H9 (cell line): ENCODE results near the gene CPSF6. TPM values are rescaled to one million over a fixed set of nuclear protein-coding genes. Genes with fewer than 3 reads are reported as not detected.

Source experiments
- DNase-seq: peaks from one replicate; pipeline ENCODE4 v3.0.0-alpha.2; 2017
- H2AFZ ChIP-seq: one replicate; pipeline ENCODE4 v1.6.1; 2013; ENCODE audit warnings: mild to moderate bottlenecking, low read length, control low read depth, moderate library complexity
- H2AK5ac ChIP-seq: 2 replicates; pipeline ENCODE4 v1.6.1; 2013; ENCODE audit warnings: low read length, control low read depth, mixed read lengths; ENCODE audit not compliant: insufficient read length
- H2BK120ac ChIP-seq: one replicate; pipeline ENCODE4 v1.6.1; 2013; ENCODE audit warnings: low read depth, mild to moderate bottlenecking, low read length, control low read depth, inconsistent platforms; ENCODE audit not compliant: poor library complexity, severe bottlenecking
- H2BK12ac ChIP-seq: 2 replicates; pipeline ENCODE4 v1.6.1; 2013; ENCODE audit warnings: low read length, control low read depth, mixed read lengths, low read depth; ENCODE audit not compliant: insufficient read length
- H2BK15ac ChIP-seq: 2 replicates; pipeline ENCODE4 v1.6.1; 2013; ENCODE audit warnings: low read depth, low read length, control low read depth
- H2BK20ac ChIP-seq: one replicate; pipeline ENCODE4 v1.6.1; 2013; ENCODE audit warnings: low read depth, mild to moderate bottlenecking, low read length, control low read depth, inconsistent platforms; ENCODE audit not compliant: poor library complexity, severe bottlenecking
- H2BK5ac ChIP-seq: 2 replicates; pipeline ENCODE4 v1.6.1; 2013; ENCODE audit warnings: low read length, control low read depth, mixed read lengths; ENCODE audit not compliant: insufficient read length
- H3K14ac ChIP-seq: 2 replicates; pipeline ENCODE4 v1.6.1; 2013; ENCODE audit warnings: low read length, control low read depth; ENCODE audit not compliant: insufficient read depth
- H3K18ac ChIP-seq: 2 replicates; pipeline ENCODE4 v1.6.1; 2013; ENCODE audit warnings: low read depth, mild to moderate bottlenecking, mixed read lengths, low read length, control low read depth; ENCODE audit not compliant: insufficient read length
- H3K23ac ChIP-seq: 2 replicates; pipeline ENCODE4 v1.6.1; 2013; ENCODE audit warnings: low read length, control low read depth, mixed read lengths, low read depth; ENCODE audit not compliant: insufficient read length
- H3K23me2 ChIP-seq: 2 replicates; pipeline ENCODE4 v1.6.1; 2013; ENCODE audit warnings: low read depth, mild to moderate bottlenecking, mixed read lengths, low read length, control low read depth; ENCODE audit not compliant: insufficient read length, poor library complexity, severe bottlenecking
- H3K27ac ChIP-seq: 2 replicates; pipeline ENCODE4 v1.5.1; 2013; ENCODE audit warnings: low read length, control low read depth, mixed read lengths, low read depth; ENCODE audit not compliant: insufficient read length
- H3K27me3 ChIP-seq: 2 replicates; pipeline ENCODE4 v1.6.1; 2013; ENCODE audit warnings: low read length, control low read depth, inconsistent platforms; ENCODE audit not compliant: insufficient read depth
- H3K4ac ChIP-seq: 2 replicates; pipeline ENCODE4 v1.6.1; 2013; ENCODE audit warnings: low read depth, mild to moderate bottlenecking, control low read depth, inconsistent platforms, low read length, moderate library complexity
- H3K4me1 ChIP-seq: 2 replicates; pipeline ENCODE4 v1.6.1; 2013; ENCODE audit warnings: low read length, control low read depth, inconsistent platforms; ENCODE audit not compliant: insufficient read depth
- H3K4me2 ChIP-seq: 2 replicates; pipeline ENCODE4 v1.6.1; 2013; ENCODE audit warnings: low read length, control low read depth, mixed read lengths; ENCODE audit not compliant: insufficient read length, insufficient read depth
- H3K56ac ChIP-seq: 2 replicates; pipeline ENCODE4 v1.6.1; 2013; ENCODE audit warnings: low read depth, mild to moderate bottlenecking, mixed read lengths, low read length, control low read depth; ENCODE audit not compliant: insufficient read length
- H3K79me1 ChIP-seq: 2 replicates; pipeline ENCODE4 v1.6.1; 2013; ENCODE audit warnings: low read depth, mild to moderate bottlenecking, moderate library complexity, low read length, control low read depth, inconsistent platforms; ENCODE audit not compliant: insufficient read depth, poor library complexity, severe bottlenecking
- H3K79me2 ChIP-seq: 2 replicates; pipeline ENCODE4 v1.6.1; 2013; ENCODE audit warnings: low read length, control low read depth, inconsistent platforms; ENCODE audit not compliant: insufficient read depth
- H3K9ac ChIP-seq: 2 replicates; pipeline ENCODE4 v1.6.1; 2013; ENCODE audit warnings: low read length, control low read depth, mixed read lengths; ENCODE audit not compliant: insufficient read length; ENCODE audit errors: extremely low read depth
- H3K9me3 ChIP-seq: one replicate; pipeline ENCODE4 v1.6.1; 2013; ENCODE audit warnings: low read depth, low read length, inconsistent platforms; ENCODE audit not compliant: control insufficient read depth
- H3T11ph ChIP-seq: one replicate; pipeline ENCODE4 v1.6.1; 2013; ENCODE audit warnings: mild to moderate bottlenecking, low read length, control low read depth, inconsistent platforms
- H4K20me1 ChIP-seq: one replicate; pipeline ENCODE4 v1.6.1; 2013; ENCODE audit not compliant: control insufficient read depth, insufficient read length, insufficient read depth
- H4K5ac ChIP-seq: 2 replicates; pipeline ENCODE4 v1.6.1; 2013; ENCODE audit warnings: low read depth, mild to moderate bottlenecking, mixed read lengths, low read length, control low read depth; ENCODE audit not compliant: insufficient read length
- H4K8ac ChIP-seq: replicated peaks from 2 replicates; pipeline ENCODE4 v1.6.1; 2013; ENCODE audit warnings: low read length, control low read depth, mixed read lengths, low read depth; ENCODE audit not compliant: insufficient read length
- H4K91ac ChIP-seq: 2 replicates; pipeline ENCODE4 v1.6.1; 2013; ENCODE audit warnings: low read depth, mild to moderate bottlenecking, moderate library complexity, mixed read lengths, low read length, control low read depth; ENCODE audit not compliant: insufficient read length
- H3K27ac Mint-ChIP-seq, 3 experiments: 2 replicates in 2 of 3; 3 replicates in 1 of 3; pipeline ENCODE4 v1.8.0; 2020 to 2021; ENCODE audit warnings: mixed read lengths in 3 of 3, mild to moderate bottlenecking in 1 of 3, moderate library complexity in 1 of 3
- H3K27me3 Mint-ChIP-seq: 2 replicates; pipeline ENCODE4 v1.8.0; 2021; ENCODE audit warnings: low read depth, mild to moderate bottlenecking, moderate library complexity, mixed read lengths
- H3K36me3 Mint-ChIP-seq, 3 experiments: 2 replicates in 2 of 3; 3 replicates in 1 of 3; pipeline ENCODE4 v1.8.0; 2020 to 2021; ENCODE audit warnings: low read depth in 3 of 3, mixed read lengths in 3 of 3; ENCODE audit not compliant: insufficient read depth in 1 of 3
- H3K4me1 Mint-ChIP-seq, 2 experiments: 2 replicates each; pipeline ENCODE4 v1.8.0; 2020; ENCODE audit warnings: mixed read lengths in 2 of 2
- H3K4me3 Mint-ChIP-seq, 2 experiments: 2 replicates in 1 of 2; 3 replicates in 1 of 2; pipeline ENCODE4 v1.8.0; 2020 to 2021; ENCODE audit warnings: mild to moderate bottlenecking in 2 of 2, mixed read lengths in 2 of 2, moderate library complexity in 1 of 2
- H3K9me3 Mint-ChIP-seq, 2 experiments: 2 replicates in 1 of 2; 3 replicates in 1 of 2; pipeline ENCODE4 v1.8.0; 2020; ENCODE audit warnings: mild to moderate bottlenecking in 2 of 2, mixed read lengths in 2 of 2, moderate library complexity in 1 of 2
- WGBS: extraction: QIAGEN DNeasy Blood & Tissue Kit; methylation state at CpG from one replicate; pipeline ENCODE4 v1.1.7; 2013; ENCODE audit warnings: missing lambda C conversion rate, low lambda C conversion rate, mixed read lengths; ENCODE audit not compliant: insufficient read length; ENCODE audit errors: extremely low coverage; 5-methylcytosine and 5-hydroxymethylcytosine counted together
- total RNA-seq: library from RNA; stranded (reverse); gene quantifications from 2 replicates; pipeline ENCODE4 v1.2.1, GENCODE V29; 2021
- TF ChIP-seq, protein P1 (sequence below): fragments of 200-600 bp; sonication (generic); conservative IDR thresholded peaks from 3 replicates; pipeline ENCODE4 v1.8.0; 2021; ENCODE audit warnings: antibody characterized with exemption, mild to moderate bottlenecking

The CPSF6 gene
- total RNA-seq, 1 experiment from 2014 or later = 183 TPM

DNA sequence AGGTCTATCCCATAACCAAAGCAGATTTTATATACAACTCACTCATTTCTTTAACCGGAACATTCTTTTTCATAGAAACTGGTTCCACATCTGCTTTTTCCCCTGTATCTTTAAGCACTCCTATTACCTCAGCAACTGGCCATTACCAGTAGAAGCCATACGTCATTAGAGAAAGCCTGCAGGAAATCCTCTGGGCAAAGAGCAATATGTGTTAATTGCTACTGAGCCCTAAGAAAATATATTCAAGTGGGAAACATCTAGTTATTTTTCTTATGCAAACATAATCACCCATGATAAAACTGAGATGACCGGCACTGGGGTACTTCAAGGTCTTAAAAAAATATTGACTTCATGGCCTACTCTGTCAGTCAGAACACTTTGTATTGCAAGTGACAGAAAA is 28.2 kb upstream of the CPSF6 start:
- TF ChIP-seq, protein P1, sequence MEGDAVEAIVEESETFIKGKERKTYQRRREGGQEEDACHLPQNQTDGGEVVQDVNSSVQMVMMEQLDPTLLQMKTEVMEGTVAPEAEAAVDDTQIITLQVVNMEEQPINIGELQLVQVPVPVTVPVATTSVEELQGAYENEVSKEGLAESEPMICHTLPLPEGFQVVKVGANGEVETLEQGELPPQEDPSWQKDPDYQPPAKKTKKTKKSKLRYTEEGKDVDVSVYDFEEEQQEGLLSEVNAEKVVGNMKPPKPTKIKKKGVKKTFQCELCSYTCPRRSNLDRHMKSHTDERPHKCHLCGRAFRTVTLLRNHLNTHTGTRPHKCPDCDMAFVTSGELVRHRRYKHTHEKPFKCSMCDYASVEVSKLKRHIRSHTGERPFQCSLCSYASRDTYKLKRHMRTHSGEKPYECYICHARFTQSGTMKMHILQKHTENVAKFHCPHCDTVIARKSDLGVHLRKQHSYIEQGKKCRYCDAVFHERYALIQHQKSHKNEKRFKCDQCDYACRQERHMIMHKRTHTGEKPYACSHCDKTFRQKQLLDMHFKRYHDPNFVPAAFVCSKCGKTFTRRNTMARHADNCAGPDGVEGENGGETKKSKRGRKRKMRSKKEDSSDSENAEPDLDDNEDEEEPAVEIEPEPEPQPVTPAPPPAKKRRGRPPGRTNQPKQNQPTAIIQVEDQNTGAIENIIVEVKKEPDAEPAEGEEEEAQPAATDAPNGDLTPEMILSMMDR = no peak
- no peak overlapping the region for H3K27ac ChIP-seq
- Mint-ChIP-seq H3K9me3 (peaks cover 0 to 8% of the 10 kb centered on the region in 2 experiments; a peak in 1 of 5 replicates), H3K4me3 (no peak overlapping the region), H3K27me3 (no peaks in the 10 kb centered on the region; the same call in 1 of the 2 replicates), H3K4me1 (no peaks in the 10 kb centered on the region), H3K36me3 (no peaks in the 10 kb centered on the region), H3K27ac (no peak overlapping the region)
- H3T11ph ChIP-seq = no peak overlapping the region
- no peaks in the 10 kb centered on the region for H3K27me3 ChIP-seq
- no peaks in the 10 kb centered on the region for H3K9me3 ChIP-seq
- no peak overlapping the region for H2BK15ac ChIP-seq
- H4K8ac ChIP-seq = no peak overlapping the region
- H3K23me2 ChIP-seq = no peaks in the 10 kb centered on the region
- no peak overlapping the region for H2BK5ac ChIP-seq
- no peak overlapping the region for H3K14ac ChIP-seq
- no peak overlapping the region for H2BK120ac ChIP-seq
- H4K5ac ChIP-seq = no peak overlapping the region
- no peak overlapping the region for H4K91ac ChIP-seq
- H3K4me2 ChIP-seq = no peak overlapping the region
- no peaks in the 10 kb centered on the region for H3K79me2 ChIP-seq
- H3K79me1 ChIP-seq = no peaks in the 10 kb centered on the region
- H3K4me1 ChIP-seq = no peaks in the 10 kb centered on the region
- WGBS = no CpG with 5 or more reads among the region's 3 CpGs
- DNase-seq = no peak
- no peak overlapping the region for H3K9ac ChIP-seq
- no peak overlapping the region for H2AFZ ChIP-seq
- H2BK12ac ChIP-seq = no peak overlapping the region
- no peak overlapping the region for H3K18ac ChIP-seq
- H2BK20ac ChIP-seq = no peak overlapping the region
- no peak overlapping the region for H2AK5ac ChIP-seq
- no peak overlapping the region for H3K23ac ChIP-seq
- no peaks in the 10 kb centered on the region for H4K20me1 ChIP-seq
- no peak overlapping the region for H3K56ac ChIP-seq
- no peak overlapping the region for H3K4ac ChIP-seq
